Ascending aorta (tissue), 2 donors: Measurements from ENCODE around the gene ZC3H18. TPM values are rescaled to one million over a fixed set of nuclear protein-coding genes. Genes with fewer than 3 reads are reported as not detected.

Experiments used
- DNase-seq, 2 donors: peaks; one replicate each; pipeline ENCODE4 v3.0.0-alpha.2; 2019; ENCODE audit warnings: low spot score in 2 of 2
- H3K27ac ChIP-seq, 2 donors: fragments of 200-600 bp; sonication (generic); one replicate each; pipeline ENCODE4 v1.5.1; 2016 to 2017; ENCODE audit warnings: mild to moderate bottlenecking in 1 of 2
- H3K27me3 ChIP-seq: fragments of 200-600 bp; sonication (generic); one replicate; pipeline ENCODE4 v1.5.1; 2017
- H3K36me3 ChIP-seq, 2 donors: fragments of 200-600 bp; sonication (generic); one replicate each; pipeline ENCODE4 v1.5.1; 2016
- H3K4me1 ChIP-seq, 2 donors: fragments of 200-600 bp; sonication (generic); one replicate each; pipeline ENCODE4 v1.5.1; 2016 to 2017; ENCODE audit warnings: mild to moderate bottlenecking in 1 of 2
- H3K4me3 ChIP-seq, 2 donors: fragments of 200-600 bp; sonication (generic); one replicate each; pipeline ENCODE4 v1.5.1; 2016 to 2017; ENCODE audit warnings: mild to moderate bottlenecking in 1 of 2
- H3K9me3 ChIP-seq, 2 donors: fragments of 200-600 bp; sonication (generic); one replicate each; pipeline ENCODE4 v1.5.1; 2016
- intact Hi-C: fragments of 100-400 bp; cut with DNase I; formaldehyde crosslinking; loops from one replicate; pipeline ENCODE4 v1.15.1; 2023
- total RNA-seq: library from RNA; depleted of rRNA; stranded (reverse); fragments of >200 nt; gene quantifications from one replicate; pipeline ENCODE4 v1.1.0, GENCODE V29; 2016
- TF ChIP-seq, protein P1 (sequence below), 3 experiments: fragments of 200-600 bp in 2 of 3; fragments of 450-650 bp in 1 of 3; sonication (generic) in 2 of 3; IDR thresholded peaks; one replicate each; pipeline ENCODE4 v1.5.1; 2016 to 2019; ENCODE audit warnings: antibody characterized with exemption in 3 of 3, mild to moderate bottlenecking in 1 of 3, moderate library complexity in 1 of 3

ZC3H18 gene
- total RNA-seq, 1 donor from 2014 or later = 36.3 TPM

DNA sequence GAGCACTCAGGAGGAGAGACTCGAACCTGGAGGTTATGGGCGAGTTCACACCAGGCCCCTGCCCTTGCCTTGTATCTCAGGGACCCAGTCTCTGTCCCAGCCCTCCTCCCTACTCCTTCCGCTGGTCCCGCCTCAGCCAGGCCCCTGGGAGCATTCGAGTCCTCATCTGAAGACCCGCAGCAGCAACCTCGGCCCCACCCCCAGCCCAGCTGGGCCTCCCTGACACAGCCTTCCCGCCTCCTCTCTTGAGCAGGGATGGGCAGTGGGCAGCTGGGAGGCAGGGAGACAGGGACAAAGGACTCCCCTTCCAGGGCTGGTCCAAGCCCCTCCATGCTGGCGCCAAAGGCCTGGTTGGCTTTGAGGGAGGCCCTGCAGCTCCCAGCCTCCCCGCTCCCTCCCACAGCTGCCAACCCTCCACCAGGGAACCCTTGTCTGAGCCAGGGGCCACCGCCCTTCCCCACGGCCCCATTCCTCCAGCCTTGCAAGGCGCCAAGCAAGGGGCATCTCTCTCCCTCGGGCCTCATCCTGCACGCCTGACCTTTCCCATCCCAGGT lies 15.4 kb upstream of the ZC3H18 start:
- H3K36me3 ChIP-seq = no peaks in the 10 kb centered on the region
- TF ChIP-seq, protein P1, sequence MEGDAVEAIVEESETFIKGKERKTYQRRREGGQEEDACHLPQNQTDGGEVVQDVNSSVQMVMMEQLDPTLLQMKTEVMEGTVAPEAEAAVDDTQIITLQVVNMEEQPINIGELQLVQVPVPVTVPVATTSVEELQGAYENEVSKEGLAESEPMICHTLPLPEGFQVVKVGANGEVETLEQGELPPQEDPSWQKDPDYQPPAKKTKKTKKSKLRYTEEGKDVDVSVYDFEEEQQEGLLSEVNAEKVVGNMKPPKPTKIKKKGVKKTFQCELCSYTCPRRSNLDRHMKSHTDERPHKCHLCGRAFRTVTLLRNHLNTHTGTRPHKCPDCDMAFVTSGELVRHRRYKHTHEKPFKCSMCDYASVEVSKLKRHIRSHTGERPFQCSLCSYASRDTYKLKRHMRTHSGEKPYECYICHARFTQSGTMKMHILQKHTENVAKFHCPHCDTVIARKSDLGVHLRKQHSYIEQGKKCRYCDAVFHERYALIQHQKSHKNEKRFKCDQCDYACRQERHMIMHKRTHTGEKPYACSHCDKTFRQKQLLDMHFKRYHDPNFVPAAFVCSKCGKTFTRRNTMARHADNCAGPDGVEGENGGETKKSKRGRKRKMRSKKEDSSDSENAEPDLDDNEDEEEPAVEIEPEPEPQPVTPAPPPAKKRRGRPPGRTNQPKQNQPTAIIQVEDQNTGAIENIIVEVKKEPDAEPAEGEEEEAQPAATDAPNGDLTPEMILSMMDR (IDR thresholded peaks at IDR 0.05) = no peak
- H3K27ac ChIP-seq = no peak overlapping the region
- H3K4me3 ChIP-seq = no peak overlapping the region
- intact Hi-C loops = no loop called here
- no peaks in the 10 kb centered on the region for H3K4me1 ChIP-seq
- H3K27me3 ChIP-seq = peaks cover 4% of the 10 kb centered on the region
- DNase-seq = no peak
- no peaks in the 10 kb centered on the region for H3K9me3 ChIP-seq

DNA sequence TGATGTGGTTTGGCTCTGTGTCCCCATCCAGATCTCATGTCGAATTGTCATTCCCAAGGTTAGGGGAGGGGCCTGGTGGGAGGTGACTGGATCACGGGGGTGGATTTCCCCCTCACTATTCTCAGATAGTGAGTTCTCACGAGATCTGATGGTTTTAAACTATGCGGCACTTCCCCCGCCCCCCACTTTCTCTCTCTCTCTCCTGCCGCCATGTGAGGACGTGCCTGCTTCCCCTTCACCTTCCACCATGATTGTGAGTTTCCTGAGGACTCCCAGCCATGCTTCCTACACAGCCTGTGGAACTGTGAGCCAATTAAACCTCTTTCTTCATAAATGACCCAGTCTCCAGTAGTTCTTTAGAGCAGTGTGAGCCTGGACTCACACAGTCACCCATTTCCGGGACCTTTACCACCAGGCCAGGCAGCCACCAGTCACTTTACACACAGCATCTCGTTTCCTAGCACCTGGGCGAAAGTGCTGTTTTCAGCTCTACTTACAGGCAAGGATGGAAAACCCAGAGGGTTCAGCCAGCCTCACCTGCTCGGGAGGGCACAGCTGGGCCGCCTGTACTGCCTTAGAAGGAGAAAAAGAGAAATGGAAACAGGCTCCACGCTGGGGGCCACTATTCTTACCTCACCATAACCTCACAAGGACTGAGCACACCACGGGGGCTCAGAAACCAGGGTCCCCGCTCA lies 13.8 kb upstream of the ZC3H18 start:
- H3K27ac ChIP-seq = no peak overlapping the region
- H3K36me3 ChIP-seq = no peaks in the 10 kb centered on the region
- no peaks in the 10 kb centered on the region for H3K9me3 ChIP-seq
- DNase-seq = no peak
- H3K4me3 ChIP-seq = no peak overlapping the region
- intact Hi-C loops = no loop called here
- H3K27me3 ChIP-seq = peaks cover 4% of the 10 kb centered on the region
- TF ChIP-seq, protein P1 (IDR thresholded peaks at IDR 0.05) = no peak
- no peaks in the 10 kb centered on the region for H3K4me1 ChIP-seq

DNA sequence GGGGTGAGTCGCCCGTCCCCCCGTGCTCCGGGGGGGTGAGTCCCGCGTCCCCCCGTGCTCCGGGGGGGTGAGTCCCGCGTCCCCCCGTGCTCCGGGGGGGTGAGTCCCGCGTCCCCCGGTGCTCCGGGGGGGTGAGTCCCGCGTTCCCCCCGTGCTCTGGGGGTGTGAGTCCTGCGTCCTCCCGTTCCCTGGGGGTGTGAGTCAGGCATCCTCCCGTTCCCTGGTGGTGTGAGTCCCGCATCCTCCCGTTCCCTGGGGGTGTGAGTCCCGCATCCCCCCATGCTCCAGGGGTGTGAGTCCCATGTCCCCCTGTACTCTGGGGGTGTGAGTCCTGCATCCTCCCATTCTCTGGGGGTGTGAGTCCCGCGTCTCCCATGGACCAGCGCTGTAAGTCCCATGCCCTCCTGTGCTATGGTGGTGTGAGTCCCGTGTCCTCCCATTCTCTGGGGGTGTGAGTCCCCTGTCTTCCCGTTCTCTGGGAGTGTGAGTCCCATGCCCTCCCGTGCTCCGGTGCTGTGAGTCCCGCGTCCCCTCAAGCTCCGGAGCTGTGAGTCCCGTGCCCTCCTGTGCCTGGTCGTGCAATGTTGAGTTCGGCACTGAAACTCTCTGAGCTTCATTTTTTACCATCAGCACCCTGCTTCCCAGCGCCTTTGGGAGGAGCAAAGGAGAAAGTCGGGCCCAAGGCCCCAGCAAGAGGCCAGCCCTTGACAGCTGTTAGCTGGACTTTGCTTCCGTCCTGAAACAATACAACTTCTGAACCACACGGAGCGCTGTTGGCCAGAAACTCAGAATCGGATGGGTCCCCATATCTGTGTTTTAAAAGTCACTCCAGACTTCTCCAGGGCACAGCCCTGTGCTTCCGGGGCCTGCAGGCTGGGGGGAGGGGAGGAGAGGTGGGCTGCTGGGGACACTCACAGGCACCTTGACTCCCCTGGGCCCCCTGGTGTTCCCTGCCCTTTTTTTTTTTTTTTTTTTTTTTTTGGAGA lies 11.5 kb upstream of the ZC3H18 start:
- intact Hi-C loops = no loop called here
- Histone ChIP-seq H3K27me3 (no peaks in the 10 kb centered on the region), H3K27ac (no peak overlapping the region), H3K36me3 (no peaks in the 10 kb centered on the region), H3K4me3 (no peak overlapping the region), H3K9me3 (no peaks in the 10 kb centered on the region), H3K4me1 (peaks cover 0 to 5% of the 10 kb centered on the region in 2 donors)
- no peak for DNase-seq
- TF ChIP-seq, protein P1 (IDR thresholded peaks at IDR 0.05) = peak in 2 of 3 experiments; percentile 15 to 16

DNA sequence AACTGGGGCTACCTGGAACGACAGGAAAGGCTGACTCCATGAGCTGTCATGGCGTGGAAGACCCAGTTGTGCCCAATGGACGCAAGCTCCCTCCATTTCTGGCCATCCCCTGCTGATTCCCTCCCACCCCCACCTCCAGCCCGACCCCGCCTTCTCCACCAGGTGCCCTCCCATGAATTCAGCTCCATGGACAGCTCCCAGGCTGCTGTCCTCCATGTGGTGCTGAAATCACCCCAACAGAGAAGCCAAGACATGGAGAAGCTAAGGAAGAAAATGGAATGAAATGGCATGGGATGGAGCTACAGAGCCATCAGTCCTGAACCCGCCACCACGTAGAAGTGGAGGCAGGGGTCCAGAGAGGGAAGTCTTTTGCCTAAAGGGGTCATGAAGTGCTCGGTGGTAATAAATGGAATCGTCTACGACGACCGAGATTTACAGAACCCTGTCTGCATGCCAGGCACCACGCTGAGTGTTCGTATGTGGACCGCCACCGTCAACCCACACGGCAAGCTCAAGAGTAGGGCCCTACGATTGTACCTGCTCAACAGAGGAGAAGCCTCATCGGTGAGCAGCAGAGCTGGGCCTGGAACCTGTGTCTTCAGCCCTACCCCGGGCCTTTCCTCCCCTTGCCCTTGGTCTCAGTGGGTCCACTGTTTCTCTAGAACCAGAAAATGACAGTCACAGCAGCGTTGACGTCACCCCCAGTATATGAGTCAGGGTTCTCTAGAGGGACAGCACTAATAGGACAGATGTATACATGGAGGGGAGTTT lies 9.3 kb upstream of the ZC3H18 start:
- Histone ChIP-seq H3K36me3 (no peaks in the 10 kb centered on the region), H3K9me3 (no peaks in the 10 kb centered on the region), H3K4me3 (no peak overlapping the region), H3K27ac (no peak overlapping the region), H3K27me3 (no peaks in the 10 kb centered on the region), H3K4me1 (peaks cover 0 to 5% of the 10 kb centered on the region in 2 donors)
- intact Hi-C loops = loop anchor here (10.0 kb wide), 1 partner anchor 576 kb away; no protein-coding TSS in a partner anchor
- TF ChIP-seq, protein P1 (IDR thresholded peaks at IDR 0.05) = no peak
- DNase-seq = no peak
